Loucy (cell line): ENCODE data around the gene OR6C68.
"Not testable (repeated sequence)": the region's sequence is repeated elsewhere in the genome, so short reads cannot be mapped to it uniquely, and the experiment has no call there.

ENCODE experiments used
- EZH2phosphoT487 ChIP-seq: fragments of 200-600 bp; IDR thresholded peaks from 2 replicates; pipeline ENCODE4 v1.6.1; 2018; ENCODE audit warnings: antibody characterized with exemption, mild to moderate bottlenecking, moderate library complexity, borderline replicate concordance
- TF ChIP-seq, protein P1 (sequence below): fragments of 200-600 bp; sonication (generic); conservative IDR thresholded peaks from 2 replicates; pipeline ENCODE4 v1.5.1; 2014; ENCODE audit warnings: mild to moderate bottlenecking, antibody characterized with exemption, low read length

DNA sequence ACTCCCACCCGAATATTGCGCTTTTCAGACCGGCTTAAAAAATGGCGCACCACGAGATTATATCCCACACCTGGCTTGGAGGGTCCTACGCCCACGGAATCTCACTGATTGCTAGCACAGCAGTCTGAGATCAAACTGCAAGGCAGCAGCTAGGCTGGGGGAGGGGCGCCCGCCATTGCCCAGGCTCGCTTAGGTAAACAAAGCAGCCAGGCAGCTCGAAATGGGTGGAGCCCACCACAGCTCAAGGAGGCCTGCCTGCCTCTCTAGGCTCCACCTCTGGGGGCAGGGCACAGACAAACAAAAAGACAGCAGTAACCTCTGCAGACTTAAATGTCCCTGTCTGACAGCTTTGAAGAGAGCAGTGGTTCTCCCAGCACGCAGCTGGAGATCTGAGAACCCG, 7.9 kb upstream of the OR6C68 start:
- TF ChIP-seq, protein P1, sequence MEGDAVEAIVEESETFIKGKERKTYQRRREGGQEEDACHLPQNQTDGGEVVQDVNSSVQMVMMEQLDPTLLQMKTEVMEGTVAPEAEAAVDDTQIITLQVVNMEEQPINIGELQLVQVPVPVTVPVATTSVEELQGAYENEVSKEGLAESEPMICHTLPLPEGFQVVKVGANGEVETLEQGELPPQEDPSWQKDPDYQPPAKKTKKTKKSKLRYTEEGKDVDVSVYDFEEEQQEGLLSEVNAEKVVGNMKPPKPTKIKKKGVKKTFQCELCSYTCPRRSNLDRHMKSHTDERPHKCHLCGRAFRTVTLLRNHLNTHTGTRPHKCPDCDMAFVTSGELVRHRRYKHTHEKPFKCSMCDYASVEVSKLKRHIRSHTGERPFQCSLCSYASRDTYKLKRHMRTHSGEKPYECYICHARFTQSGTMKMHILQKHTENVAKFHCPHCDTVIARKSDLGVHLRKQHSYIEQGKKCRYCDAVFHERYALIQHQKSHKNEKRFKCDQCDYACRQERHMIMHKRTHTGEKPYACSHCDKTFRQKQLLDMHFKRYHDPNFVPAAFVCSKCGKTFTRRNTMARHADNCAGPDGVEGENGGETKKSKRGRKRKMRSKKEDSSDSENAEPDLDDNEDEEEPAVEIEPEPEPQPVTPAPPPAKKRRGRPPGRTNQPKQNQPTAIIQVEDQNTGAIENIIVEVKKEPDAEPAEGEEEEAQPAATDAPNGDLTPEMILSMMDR = not testable (repeated sequence)
- not testable (repeated sequence) for TF ChIP-seq EZH2phosphoT487
